ENCODE results near the gene UBTD2.
A peak's percentile ranks its signal among the peaks of the same experiment; 100 is the strongest.

The UBTD2 gene

DNA sequence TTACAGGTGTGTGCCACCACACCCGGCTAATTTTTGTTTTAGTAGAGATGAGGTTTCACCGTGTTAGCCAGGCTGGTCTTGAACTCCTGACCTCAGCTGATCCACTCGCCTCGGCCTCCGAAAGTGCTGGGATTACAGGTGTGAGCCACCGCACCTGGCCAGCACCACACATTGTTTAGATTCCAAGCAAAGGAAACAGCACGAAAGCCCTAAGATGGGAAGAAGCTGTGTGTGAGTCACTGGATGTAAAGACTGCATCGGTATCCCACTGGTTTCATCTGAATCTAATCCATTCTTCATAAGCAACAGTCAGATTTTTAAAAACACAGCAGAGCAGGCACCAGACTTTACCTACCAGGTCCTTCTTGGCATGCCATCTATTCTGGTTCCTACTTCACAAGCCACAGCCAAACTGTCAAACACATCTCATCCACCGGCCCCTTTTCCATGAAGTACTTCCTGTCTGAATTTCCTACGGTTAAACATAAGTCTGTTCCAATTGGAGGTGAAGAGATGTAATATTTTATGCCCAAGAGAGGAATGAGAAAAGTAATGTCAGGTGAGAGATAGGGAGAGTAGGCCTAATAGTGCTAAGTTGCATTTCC, 17.4 kb downstream of the UBTD2 start:
- Histone ChIP-seq H3K4me3 (ENCODE audit: low read depth, low read length) (no peak overlapping the region), H3K27ac (ENCODE audit: extremely low read depth, low read depth, low read length) (peak overlapping the region; percentile 30; the same call in 1 of the 2 replicates), H3K9me3 (ENCODE audit: control insufficient read depth, insufficient read depth, low read depth, low read length) (no peaks in the 10 kb centered on the region), H3K4me1 (ENCODE audit: control insufficient read depth, insufficient read depth, low read length) (peaks cover 12% of the 10 kb centered on the region), H3K36me3 (ENCODE audit: control insufficient read depth in 2 of 2, insufficient read depth in 1 of 2, low read length in 2 of 2) (no peaks in the 10 kb centered on the region; a peak in 1 of 3 replicates)
- TF ChIP-seq ZNF133 (tag by site-specific recombination; IDR thresholded peaks at IDR 0.05) (no peak), ZNF76 (tag by site-specific recombination; IDR thresholded peaks at IDR 0.05; ENCODE audit: borderline replicate concordance, low read depth) (no peak), ZNF341 (tag by site-specific recombination; IDR thresholded peaks at IDR 0.05; ENCODE audit: low read depth) (no peak), ZNF23 (tag by site-specific recombination; IDR thresholded peaks at IDR 0.05; ENCODE audit: borderline replicate concordance) (no peak), PRDM2 (tag by site-specific recombination; IDR thresholded peaks at IDR 0.05; ENCODE audit: borderline replicate concordance) (no peak), GLIS2 (tag by site-specific recombination; IDR thresholded peaks at IDR 0.05) (no peak), ZBTB21 (tag by site-specific recombination; IDR thresholded peaks at IDR 0.05) (no peak), GLI4 (tag by site-specific recombination; IDR thresholded peaks at IDR 0.05) (no peak), ZNF521 (tag by site-specific recombination; IDR thresholded peaks at IDR 0.05) (no peak), ZNF701 (tag by site-specific recombination; IDR thresholded peaks at IDR 0.05) (no peak), ZNF416 (tag by site-specific recombination; IDR thresholded peaks at IDR 0.05) (no peak)
- TF ChIP-seq, protein P1, sequence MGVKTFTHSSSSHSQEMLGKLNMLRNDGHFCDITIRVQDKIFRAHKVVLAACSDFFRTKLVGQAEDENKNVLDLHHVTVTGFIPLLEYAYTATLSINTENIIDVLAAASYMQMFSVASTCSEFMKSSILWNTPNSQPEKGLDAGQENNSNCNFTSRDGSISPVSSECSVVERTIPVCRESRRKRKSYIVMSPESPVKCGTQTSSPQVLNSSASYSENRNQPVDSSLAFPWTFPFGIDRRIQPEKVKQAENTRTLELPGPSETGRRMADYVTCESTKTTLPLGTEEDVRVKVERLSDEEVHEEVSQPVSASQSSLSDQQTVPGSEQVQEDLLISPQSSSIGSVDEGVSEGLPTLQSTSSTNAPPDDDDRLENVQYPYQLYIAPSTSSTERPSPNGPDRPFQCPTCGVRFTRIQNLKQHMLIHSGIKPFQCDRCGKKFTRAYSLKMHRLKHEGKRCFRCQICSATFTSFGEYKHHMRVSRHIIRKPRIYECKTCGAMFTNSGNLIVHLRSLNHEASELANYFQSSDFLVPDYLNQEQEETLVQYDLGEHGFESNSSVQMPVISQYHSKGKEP (tag by site-specific recombination; IDR thresholded peaks at IDR 0.05): no peak
- TF ChIP-seq, protein P2, sequence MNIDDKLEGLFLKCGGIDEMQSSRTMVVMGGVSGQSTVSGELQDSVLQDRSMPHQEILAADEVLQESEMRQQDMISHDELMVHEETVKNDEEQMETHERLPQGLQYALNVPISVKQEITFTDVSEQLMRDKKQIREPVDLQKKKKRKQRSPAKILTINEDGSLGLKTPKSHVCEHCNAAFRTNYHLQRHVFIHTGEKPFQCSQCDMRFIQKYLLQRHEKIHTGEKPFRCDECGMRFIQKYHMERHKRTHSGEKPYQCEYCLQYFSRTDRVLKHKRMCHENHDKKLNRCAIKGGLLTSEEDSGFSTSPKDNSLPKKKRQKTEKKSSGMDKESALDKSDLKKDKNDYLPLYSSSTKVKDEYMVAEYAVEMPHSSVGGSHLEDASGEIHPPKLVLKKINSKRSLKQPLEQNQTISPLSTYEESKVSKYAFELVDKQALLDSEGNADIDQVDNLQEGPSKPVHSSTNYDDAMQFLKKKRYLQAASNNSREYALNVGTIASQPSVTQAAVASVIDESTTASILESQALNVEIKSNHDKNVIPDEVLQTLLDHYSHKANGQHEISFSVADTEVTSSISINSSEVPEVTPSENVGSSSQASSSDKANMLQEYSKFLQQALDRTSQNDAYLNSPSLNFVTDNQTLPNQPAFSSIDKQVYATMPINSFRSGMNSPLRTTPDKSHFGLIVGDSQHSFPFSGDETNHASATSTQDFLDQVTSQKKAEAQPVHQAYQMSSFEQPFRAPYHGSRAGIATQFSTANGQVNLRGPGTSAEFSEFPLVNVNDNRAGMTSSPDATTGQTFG (tag by site-specific recombination; IDR thresholded peaks at IDR 0.05; ENCODE audit: borderline replicate concordance): no peak
- TF ChIP-seq, protein P3, sequence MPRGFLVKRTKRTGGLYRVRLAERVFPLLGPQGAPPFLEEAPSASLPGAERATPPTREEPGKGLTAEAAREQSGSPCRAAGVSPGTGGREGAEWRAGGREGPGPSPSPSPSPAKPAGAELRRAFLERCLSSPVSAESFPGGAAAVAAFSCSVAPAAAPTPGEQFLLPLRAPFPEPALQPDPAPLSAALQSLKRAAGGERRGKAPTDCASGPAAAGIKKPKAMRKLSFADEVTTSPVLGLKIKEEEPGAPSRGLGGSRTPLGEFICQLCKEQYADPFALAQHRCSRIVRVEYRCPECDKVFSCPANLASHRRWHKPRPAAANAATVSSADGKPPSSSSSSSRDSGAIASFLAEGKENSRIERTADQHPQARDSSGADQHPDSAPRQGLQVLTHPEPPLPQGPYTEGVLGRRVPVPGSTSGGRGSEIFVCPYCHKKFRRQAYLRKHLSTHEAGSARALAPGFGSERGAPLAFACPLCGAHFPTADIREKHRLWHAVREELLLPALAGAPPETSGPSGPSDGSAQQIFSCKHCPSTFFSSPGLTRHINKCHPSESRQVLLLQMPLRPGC (tag by site-specific recombination; IDR thresholded peaks at IDR 0.05): no peak
- TF ChIP-seq, protein P4, sequence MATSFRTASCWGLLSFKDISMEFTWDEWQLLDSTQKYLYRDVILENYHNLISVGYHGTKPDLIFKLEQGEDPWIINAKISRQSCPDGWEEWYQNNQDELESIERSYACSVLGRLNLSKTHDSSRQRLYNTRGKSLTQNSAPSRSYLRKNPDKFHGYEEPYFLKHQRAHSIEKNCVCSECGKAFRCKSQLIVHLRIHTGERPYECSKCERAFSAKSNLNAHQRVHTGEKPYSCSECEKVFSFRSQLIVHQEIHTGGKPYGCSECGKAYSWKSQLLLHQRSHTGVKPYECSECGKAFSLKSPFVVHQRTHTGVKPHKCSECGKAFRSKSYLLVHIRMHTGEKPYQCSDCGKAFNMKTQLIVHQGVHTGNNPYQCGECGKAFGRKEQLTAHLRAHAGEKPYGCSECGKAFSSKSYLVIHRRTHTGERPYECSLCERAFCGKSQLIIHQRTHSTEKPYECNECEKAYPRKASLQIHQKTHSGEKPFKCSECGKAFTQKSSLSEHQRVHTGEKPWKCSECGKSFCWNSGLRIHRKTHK (tag by site-specific recombination; IDR thresholded peaks at IDR 0.05): no peak
- ChIA-PET POLR2A (no interaction called here), CTCF (interaction anchor here (1.1 kb wide), 1 partner anchor 77 kb away, joined by 4 read pairs; no protein-coding TSS in a partner anchor)
